Measurements from ENCODE around the gene PRM2. TPM values are rescaled to one million over a fixed set of nuclear protein-coding genes. Genes with fewer than 3 reads are reported as not detected.

The PRM2 gene
- total RNA-seq, 4 donors from 2014 or later: not detected

DNA sequence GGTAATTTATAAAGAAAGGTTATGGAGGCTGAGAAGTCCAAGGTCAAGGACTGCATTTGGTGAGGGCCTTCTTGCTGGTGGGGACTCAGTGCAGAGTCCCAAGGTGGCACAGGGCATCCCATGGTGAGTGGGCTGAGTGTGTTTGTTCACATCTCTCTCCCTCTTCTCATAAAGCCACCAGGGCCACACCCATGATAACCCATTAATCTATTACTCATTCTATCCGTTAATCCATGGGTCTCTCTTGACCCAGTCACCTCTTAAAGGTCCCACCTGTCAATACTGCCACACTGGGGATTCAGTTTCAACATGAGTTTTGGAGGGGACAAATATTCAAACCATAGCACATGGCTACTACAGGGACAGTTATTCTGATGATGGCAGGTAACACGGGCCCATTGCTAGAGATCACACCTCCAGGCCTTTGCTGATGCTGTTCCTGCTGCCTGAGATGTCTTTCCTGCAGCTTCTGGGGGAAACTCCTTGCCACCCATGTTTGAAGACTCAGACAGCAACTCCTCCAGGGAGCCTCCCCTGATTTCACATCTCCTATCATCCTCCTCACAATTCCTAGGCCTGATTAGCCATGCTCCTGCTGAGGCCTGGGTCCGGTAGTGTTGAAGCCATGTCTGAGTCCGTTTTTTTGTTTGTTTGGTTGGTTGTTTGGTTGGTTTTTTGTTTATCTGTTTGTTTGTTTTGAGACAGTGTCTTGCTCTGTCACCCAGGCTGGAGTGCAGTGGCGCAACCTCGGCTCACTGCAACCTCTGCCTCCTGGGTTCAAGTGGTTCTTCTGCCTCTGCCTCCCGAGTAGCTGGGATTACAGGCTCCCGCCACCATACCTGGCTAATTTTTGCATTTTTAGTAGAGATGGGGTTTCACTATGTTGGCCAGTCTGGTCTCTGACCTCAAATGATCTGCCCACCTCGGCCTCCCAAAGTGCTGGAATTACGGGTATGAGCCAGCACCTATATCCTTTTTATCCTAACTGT is 36.3 kb downstream of the PRM2 start:
- TF ChIP-seq, protein P1, sequence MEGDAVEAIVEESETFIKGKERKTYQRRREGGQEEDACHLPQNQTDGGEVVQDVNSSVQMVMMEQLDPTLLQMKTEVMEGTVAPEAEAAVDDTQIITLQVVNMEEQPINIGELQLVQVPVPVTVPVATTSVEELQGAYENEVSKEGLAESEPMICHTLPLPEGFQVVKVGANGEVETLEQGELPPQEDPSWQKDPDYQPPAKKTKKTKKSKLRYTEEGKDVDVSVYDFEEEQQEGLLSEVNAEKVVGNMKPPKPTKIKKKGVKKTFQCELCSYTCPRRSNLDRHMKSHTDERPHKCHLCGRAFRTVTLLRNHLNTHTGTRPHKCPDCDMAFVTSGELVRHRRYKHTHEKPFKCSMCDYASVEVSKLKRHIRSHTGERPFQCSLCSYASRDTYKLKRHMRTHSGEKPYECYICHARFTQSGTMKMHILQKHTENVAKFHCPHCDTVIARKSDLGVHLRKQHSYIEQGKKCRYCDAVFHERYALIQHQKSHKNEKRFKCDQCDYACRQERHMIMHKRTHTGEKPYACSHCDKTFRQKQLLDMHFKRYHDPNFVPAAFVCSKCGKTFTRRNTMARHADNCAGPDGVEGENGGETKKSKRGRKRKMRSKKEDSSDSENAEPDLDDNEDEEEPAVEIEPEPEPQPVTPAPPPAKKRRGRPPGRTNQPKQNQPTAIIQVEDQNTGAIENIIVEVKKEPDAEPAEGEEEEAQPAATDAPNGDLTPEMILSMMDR (IDR thresholded peaks at IDR 0.05): no peak
- TF ChIP-seq EP300 (IDR thresholded peaks at IDR 0.05) (no peak), POLR2A (IDR thresholded peaks at IDR 0.05) (no peak), POLR2AphosphoS5 (IDR thresholded peaks at IDR 0.05) (no peak)
- no peak overlapping the region for H3K27ac ChIP-seq
- ATAC-seq: no peak

DNA sequence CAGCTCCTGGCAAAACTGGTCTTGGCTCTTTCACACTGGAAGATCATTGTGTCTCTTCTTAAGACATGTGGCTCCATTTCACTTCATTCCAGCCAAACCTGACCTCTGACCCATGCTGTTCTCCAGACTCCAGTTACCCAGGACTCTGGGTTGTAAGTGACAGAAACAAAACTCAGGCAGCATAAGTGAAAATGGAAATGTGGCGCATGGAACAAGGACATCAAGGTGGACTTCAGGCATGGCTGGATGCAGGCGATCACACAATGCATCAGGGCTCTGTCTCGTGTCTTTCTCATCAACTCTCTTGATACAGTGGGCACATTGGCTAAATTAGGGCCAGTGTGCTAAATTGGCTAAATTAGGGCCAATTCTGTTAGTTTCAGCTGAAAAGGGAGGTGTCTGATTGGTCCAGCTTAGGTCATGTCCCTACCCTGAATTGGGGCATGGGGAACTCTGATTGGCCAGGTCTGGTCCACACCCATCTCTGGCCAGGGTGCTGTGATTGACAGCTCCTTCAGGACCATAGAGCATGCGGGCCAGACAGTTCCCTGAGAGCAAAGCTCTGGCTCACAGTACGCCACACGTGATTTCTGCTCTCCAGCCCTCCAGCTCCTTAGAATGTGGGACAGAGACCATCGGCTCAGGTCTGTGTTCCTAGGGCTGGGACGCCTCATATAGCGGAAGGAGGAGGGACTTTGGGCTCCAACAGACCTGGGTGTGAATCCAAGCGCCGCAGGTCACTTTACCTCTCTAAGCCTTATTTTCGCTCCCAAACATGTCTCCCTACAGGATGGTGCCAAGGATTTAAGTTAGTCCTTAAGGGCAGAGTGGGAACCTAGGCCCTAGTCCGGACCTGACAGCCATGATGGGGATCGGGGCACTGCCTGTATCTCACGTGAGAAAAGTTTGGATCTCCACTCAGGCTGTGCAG is 37.7 kb downstream of the PRM2 start:
- H3K27me3 ChIP-seq: no peaks in the 10 kb centered on the region
- no peak for ATAC-seq
- WGBS, 2 donors (ENCODE audit: low coverage in 1 of 2): 94 to 95% methylated on average over 3 to 13 of the region's 15 CpGs
- TF ChIP-seq POLR2AphosphoS5 (IDR thresholded peaks at IDR 0.05): no peak
- TF ChIP-seq EP300 (IDR thresholded peaks at IDR 0.05): no peak
- TF ChIP-seq, protein P1 (IDR thresholded peaks at IDR 0.05): no peak
- no peak for TF ChIP-seq POLR2A (IDR thresholded peaks at IDR 0.05)
- no peaks in the 10 kb centered on the region for H3K9me3 ChIP-seq
- no peaks in the 10 kb centered on the region for H3K36me3 ChIP-seq
- no peaks in the 10 kb centered on the region for H3K4me1 ChIP-seq
- no peak overlapping the region for H3K27ac ChIP-seq
- no peak overlapping the region for H3K4me3 ChIP-seq

More for the DNA sequence above, 36.3 kb downstream of the PRM2 start:
- Histone ChIP-seq H3K9me3 (no peaks in the 10 kb centered on the region), H3K4me1 (no peaks in the 10 kb centered on the region), H3K27me3 (no peaks in the 10 kb centered on the region), H3K4me3 (no peak overlapping the region), H3K36me3 (no peaks in the 10 kb centered on the region)
- 76 to 80% methylated on average over 4 to 6 of the region's 10 CpGs for WGBS, 2 donors (ENCODE audit: low coverage in 1 of 2)

DNA sequence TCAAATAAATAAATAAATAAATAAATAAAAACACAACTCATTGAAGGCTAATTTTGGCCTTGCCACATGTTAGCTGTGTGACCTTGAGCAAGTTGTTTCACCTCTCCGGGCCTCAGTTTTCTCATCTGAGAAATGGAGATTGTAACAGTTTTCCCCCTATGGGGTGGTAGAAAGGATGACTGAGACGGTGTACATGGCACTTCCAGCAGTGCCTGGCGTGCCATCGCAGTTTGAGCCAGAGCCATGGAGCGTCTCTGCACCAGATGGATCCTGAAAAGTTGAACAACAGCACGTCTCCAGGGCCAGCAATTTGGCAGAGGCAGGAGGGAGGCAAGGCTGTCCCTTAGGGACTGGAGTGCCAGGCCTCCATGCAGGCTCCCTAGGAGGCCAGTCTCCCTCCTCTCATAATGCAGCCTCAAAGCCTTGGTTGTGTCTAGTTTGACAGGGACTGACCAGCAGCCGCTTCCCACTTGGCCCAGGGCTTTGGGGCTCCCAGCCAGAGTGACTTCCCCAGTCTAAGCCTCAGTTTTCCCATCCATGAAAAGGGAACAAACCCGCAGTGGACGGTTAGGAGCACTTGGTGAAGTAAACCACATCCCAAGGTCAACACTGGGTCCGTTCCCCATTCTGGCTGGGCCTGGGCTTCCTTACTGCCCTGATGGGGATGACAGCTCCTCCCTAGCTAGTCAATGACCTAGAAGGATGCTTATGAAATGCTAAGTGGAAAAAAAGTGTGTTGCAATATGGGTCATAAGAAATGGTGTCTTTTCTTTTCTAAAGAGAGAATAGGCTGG is 39.6 kb downstream of the PRM2 start:
- H3K4me1 ChIP-seq: peaks cover 0 to 9% (median 0%) of the 10 kb centered on the region in 3 donors
- H3K27ac ChIP-seq: no peak overlapping the region
- H3K27me3 ChIP-seq: no peaks in the 10 kb centered on the region
- H3K4me3 ChIP-seq: no peak overlapping the region
- peak; percentile 32 for ATAC-seq
- no peaks in the 10 kb centered on the region for H3K9me3 ChIP-seq
- no peaks in the 10 kb centered on the region for H3K36me3 ChIP-seq
- no peak for TF ChIP-seq EP300 (IDR thresholded peaks at IDR 0.05)
- TF ChIP-seq, protein P1 (IDR thresholded peaks at IDR 0.05): no peak
- TF ChIP-seq POLR2AphosphoS5 (IDR thresholded peaks at IDR 0.05): no peak
- TF ChIP-seq POLR2A (IDR thresholded peaks at IDR 0.05): no peak
- WGBS, 2 donors (ENCODE audit: low coverage in 1 of 2): 88 to 100% methylated on average over 1 to 3 of the region's 10 CpGs

DNA sequence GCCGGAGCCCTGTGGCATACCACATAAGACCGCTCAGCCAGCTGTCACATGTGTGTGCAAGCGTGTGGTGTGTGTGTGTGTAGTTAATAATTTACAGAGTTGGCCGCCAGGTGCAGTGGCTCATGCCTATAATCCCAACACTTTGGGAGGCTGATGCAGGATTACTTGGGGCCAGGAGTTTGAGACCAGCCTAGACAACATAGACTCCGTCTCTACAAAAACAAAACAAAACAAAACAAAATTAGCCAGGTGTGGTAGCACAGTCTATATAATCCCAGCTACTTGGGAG is 40.6 kb downstream of the PRM2 start:
- TF ChIP-seq, protein P1 (IDR thresholded peaks at IDR 0.05): no peak
- TF ChIP-seq EP300 (IDR thresholded peaks at IDR 0.05) (no peak), POLR2A (IDR thresholded peaks at IDR 0.05) (no peak), POLR2AphosphoS5 (IDR thresholded peaks at IDR 0.05) (no peak)
- Histone ChIP-seq H3K9me3 (no peaks in the 10 kb centered on the region), H3K27me3 (no peaks in the 10 kb centered on the region), H3K27ac (no peak overlapping the region), H3K4me1 (peaks cover 0 to 9% (median 0%) of the 10 kb centered on the region in 3 donors), H3K4me3 (no peak overlapping the region), H3K36me3 (no peaks in the 10 kb centered on the region)
- WGBS, 2 donors (ENCODE audit: low coverage in 1 of 2): 88% methylated on average over 4 of the region's 5 CpGs; no CpG with 5 or more reads in 1 of the 2 donors
- no peak for ATAC-seq

All from gastroesophageal sphincter (tissue), 4 donors.